Measurements from ENCODE around the gene PRPF31. TPM values are rescaled to one million over a fixed set of nuclear protein-coding genes. Genes with fewer than 3 reads are reported as not detected.

The PRPF31 gene
- polyA plus RNA-seq, 6 donors from 2014 or later = 59.3 to 83.7 (median 62.6) TPM

DNA sequence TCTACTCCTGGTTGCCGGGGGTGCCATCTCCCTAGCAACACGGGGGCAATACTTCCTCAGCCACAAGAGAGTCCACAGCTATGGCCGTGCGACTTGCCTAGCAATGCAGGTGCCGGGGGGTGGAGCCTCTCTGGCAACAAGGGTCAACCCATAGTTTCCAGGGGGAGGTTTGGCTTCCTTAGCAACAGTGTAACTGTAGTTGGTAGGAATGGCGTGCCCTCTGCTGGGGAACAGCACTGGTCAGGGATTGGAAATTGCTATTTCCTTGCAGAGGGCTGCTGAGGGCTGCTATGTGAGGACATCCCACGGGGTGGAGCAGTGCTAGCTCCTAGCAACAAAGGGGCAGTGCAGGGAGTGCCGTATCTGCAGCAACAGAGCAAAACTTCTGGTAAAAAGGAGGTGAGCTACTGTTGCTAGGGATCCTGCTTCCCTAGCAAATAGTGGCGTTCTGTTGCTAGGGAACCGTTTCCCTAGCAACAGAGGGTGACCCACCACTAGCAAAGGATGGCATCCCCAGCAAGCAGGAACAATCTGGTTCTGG, 64.4 kb downstream of the PRPF31 start:
- no peak overlapping the region for H3K4me3 Mint-ChIP-seq
- H3K36me3 Mint-ChIP-seq = peaks cover 0 to 4% of the 10 kb centered on the region in 2 donors
- no peaks in the 10 kb centered on the region for H3K27me3 Mint-ChIP-seq
- H3K4me1 Mint-ChIP-seq = peaks cover 0 to 2% (median 1%) of the 10 kb centered on the region in 3 donors
- ATAC-seq (ENCODE audit: low read depth in 2 of 2) (peak; percentile 45 to 56), DNase-seq (no peak)
- H3K27ac Mint-ChIP-seq = peak overlapping the region in 2 of 6 donors; percentile 15 to 76
- no peaks in the 10 kb centered on the region for H3K9me3 Mint-ChIP-seq

DNA sequence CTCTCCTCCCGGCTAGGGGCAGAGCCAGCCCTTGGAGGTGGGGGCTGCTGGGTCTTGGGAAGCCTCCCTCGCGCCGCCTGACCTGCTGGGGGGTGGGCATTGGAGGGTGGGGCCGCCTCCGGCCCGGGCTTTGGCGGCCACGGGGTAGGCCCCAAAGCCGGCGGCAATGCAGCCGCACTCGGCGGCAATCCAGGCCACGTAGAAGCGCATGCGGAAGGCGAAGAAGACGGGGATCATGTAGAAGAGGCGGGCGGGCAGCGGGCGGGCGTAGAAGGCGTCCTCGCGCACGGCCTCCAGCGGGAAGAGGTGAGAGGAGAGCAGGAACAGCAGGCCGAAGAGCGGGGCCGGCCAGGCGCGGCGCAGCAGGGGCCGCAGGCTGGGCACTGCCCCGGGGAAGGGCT, 65.1 kb downstream of the PRPF31 start:
- ATAC-seq (ENCODE audit: low read depth in 2 of 2) (no peak), DNase-seq (no peak)
- H3K27ac Mint-ChIP-seq = no peak overlapping the region

More for the DNA sequence above, 65.1 kb downstream of the PRPF31 start:
- peaks cover 0 to 4% of the 10 kb centered on the region in 2 donors for H3K36me3 Mint-ChIP-seq
- H3K4me3 Mint-ChIP-seq = no peak overlapping the region
- no peaks in the 10 kb centered on the region for H3K9me3 Mint-ChIP-seq
- H3K4me1 Mint-ChIP-seq = peaks cover 0 to 5% (median 2%) of the 10 kb centered on the region in 3 donors
- no peaks in the 10 kb centered on the region for H3K27me3 Mint-ChIP-seq

Other genes starting within 250 kb of the PRPF31 start
- 10 to 100 TPM; 13.8 to 56.4 (median 34.9) TPM for gene MYADM, start 247.9 kb upstream of the PRPF31 start, polyA plus RNA-seq (ENCODE audit: low read depth in 6 of 6)
- under 1 TPM in 2 of 6 donors, not detected in 4; 0.31 to 0.35 TPM for gene PRKCG, start 233.6 kb upstream of the PRPF31 start, polyA plus RNA-seq (ENCODE audit: low read depth in 6 of 6)
- not detected for gene CACNG7, start 206.5 kb upstream of the PRPF31 start, polyA plus RNA-seq (ENCODE audit: low read depth in 6 of 6)
- not detected for gene CACNG8, start 152.8 kb upstream of the PRPF31 start, polyA plus RNA-seq (ENCODE audit: low read depth in 6 of 6)
- not detected for gene CACNG6, start 124.1 kb upstream of the PRPF31 start, polyA plus RNA-seq (ENCODE audit: low read depth in 6 of 6)
- under 1 TPM in 1 of 6 donors, not detected in 5; 0.89 TPM for gene VSTM1, start 51.9 kb upstream of the PRPF31 start, polyA plus RNA-seq (ENCODE audit: low read depth in 6 of 6)
- not detected for gene TARM1, start 34.4 kb upstream of the PRPF31 start, polyA plus RNA-seq (ENCODE audit: low read depth in 6 of 6)
- gene OSCAR, start 15.0 kb upstream of the PRPF31 start, polyA plus RNA-seq (ENCODE audit: low read depth in 6 of 6) = under 1 TPM in 1 of 6 donors, not detected in 5; 0.73 TPM
- gene NDUFA3, start 12.9 kb upstream of the PRPF31 start, polyA plus RNA-seq (ENCODE audit: low read depth in 6 of 6) = 100 to 1,000 TPM; 288 to 486 (median 357) TPM
- 10 to 100 TPM in 2 of 6 donors, 1 to 10 TPM in 4; 7.2 to 11.6 (median 9.2) TPM for gene TFPT, start 97 bp upstream of the PRPF31 start, polyA plus RNA-seq (ENCODE audit: low read depth in 6 of 6)
- 10 to 100 TPM in 1 of 6 donors, 1 to 10 TPM in 5; 2.7 to 12.9 (median 6.9) TPM for gene CNOT3, start 22.0 kb downstream of the PRPF31 start, polyA plus RNA-seq (ENCODE audit: low read depth in 6 of 6)
- gene LENG1, start 44.0 kb downstream of the PRPF31 start, polyA plus RNA-seq (ENCODE audit: low read depth in 6 of 6) = 10 to 100 TPM in 5 of 6 donors, 1 to 10 TPM in 1; 9.3 to 15.3 (median 12.0) TPM
- gene TMC4, start 57.4 kb downstream of the PRPF31 start, polyA plus RNA-seq (ENCODE audit: low read depth in 6 of 6) = not detected
- gene MBOAT7, start 73.8 kb downstream of the PRPF31 start, polyA plus RNA-seq (ENCODE audit: low read depth in 6 of 6) = 10 to 100 TPM in 4 of 6 donors, 1 to 10 TPM in 2; 7.0 to 13.5 (median 11.3) TPM
- gene TSEN34, start 75.6 kb downstream of the PRPF31 start, polyA plus RNA-seq (ENCODE audit: low read depth in 6 of 6) = 10 to 100 TPM; 22.3 to 40.0 (median 32.1) TPM
- 1,000 to 10,000 TPM in 3 of 6 donors, 100 to 1,000 TPM in 3; 849 to 1,278 (median 1,006) TPM for gene RPS9, start 85.1 kb downstream of the PRPF31 start, polyA plus RNA-seq (ENCODE audit: low read depth in 6 of 6)
- gene LILRB3, start 107.3 kb downstream of the PRPF31 start, polyA plus RNA-seq (ENCODE audit: low read depth in 6 of 6) = 1 to 10 TPM in 1 of 6 donors, under 1 TPM in 5; 0.29 to 4.6 (median 0.39) TPM
- 1 to 10 TPM in 1 of 6 donors, under 1 TPM in 2, not detected in 3; 0.18 to 1.5 (median 0.66) TPM for gene LILRA6, start 127.0 kb downstream of the PRPF31 start, polyA plus RNA-seq (ENCODE audit: low read depth in 6 of 6)
- not detected for gene LILRB5, start 141.5 kb downstream of the PRPF31 start, polyA plus RNA-seq (ENCODE audit: low read depth in 6 of 6)
- gene LILRB2, start 165.4 kb downstream of the PRPF31 start, polyA plus RNA-seq (ENCODE audit: low read depth in 6 of 6) = 1 to 10 TPM in 2 of 6 donors, under 1 TPM in 3, not detected in 1; 0.36 to 1.6 (median 0.76) TPM
- gene LILRA5, start 197.4 kb downstream of the PRPF31 start, polyA plus RNA-seq (ENCODE audit: low read depth in 6 of 6) = 1 to 10 TPM in 1 of 6 donors, under 1 TPM in 3, not detected in 2; 0.29 to 1.1 (median 0.76) TPM
- 10 to 100 TPM in 3 of 6 donors, 1 to 10 TPM in 3; 7.1 to 25.7 (median 10.3) TPM for gene LILRA4, start 223.4 kb downstream of the PRPF31 start, polyA plus RNA-seq (ENCODE audit: low read depth in 6 of 6)
- 100 to 1,000 TPM; 129 to 246 (median 160) TPM for gene LAIR1, start 249.2 kb downstream of the PRPF31 start, polyA plus RNA-seq (ENCODE audit: low read depth in 6 of 6)

Data from naive B cell (primary cell).